Measurements from ENCODE around the gene PYROXD2. TPM values are rescaled to one million over a fixed set of nuclear protein-coding genes. Genes with fewer than 3 reads are reported as not detected.

PYROXD2 gene
- total and polyA plus RNA-seq, 2 experiments from 2014 or later = 1.3 to 2.6 TPM

DNA sequence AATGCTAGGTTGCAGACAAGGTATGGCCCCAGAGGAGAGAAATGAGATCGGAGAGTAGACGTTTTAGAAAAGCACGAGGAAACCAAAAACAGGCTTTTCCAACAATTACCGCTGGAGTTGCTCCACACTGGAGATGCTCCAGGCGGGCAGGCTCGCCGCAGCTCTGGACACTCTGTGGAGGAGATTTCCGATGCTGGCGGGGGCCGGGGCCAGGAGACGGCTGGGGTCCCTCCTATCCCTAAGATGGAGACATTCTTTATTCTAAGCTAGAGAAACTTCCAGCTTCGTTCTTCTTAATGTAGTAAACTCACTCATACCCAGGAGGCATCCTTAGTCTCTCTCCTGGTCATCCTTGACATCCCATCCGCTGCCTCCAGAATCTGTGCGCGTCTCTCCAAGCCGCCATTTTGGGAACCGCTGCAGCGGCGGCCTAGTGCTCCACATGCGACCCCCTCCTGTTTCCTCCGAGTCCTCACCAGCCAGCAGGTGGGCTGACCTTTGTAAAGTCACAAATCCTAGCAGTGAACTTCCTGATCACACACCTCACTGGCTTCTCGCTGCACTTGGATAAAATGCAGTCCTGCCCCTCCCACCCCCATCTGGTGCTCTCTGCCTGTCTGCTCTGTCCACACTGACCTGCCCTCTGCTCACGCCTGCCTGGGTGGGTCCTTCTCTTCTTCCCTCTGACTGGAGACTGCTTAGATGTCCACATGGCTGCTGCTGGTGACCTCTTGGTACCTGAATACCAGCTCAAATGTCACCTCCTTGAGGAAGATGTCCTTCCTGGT, 11.9 kb downstream of the PYROXD2 start:
- TF ChIP-seq, protein P1, sequence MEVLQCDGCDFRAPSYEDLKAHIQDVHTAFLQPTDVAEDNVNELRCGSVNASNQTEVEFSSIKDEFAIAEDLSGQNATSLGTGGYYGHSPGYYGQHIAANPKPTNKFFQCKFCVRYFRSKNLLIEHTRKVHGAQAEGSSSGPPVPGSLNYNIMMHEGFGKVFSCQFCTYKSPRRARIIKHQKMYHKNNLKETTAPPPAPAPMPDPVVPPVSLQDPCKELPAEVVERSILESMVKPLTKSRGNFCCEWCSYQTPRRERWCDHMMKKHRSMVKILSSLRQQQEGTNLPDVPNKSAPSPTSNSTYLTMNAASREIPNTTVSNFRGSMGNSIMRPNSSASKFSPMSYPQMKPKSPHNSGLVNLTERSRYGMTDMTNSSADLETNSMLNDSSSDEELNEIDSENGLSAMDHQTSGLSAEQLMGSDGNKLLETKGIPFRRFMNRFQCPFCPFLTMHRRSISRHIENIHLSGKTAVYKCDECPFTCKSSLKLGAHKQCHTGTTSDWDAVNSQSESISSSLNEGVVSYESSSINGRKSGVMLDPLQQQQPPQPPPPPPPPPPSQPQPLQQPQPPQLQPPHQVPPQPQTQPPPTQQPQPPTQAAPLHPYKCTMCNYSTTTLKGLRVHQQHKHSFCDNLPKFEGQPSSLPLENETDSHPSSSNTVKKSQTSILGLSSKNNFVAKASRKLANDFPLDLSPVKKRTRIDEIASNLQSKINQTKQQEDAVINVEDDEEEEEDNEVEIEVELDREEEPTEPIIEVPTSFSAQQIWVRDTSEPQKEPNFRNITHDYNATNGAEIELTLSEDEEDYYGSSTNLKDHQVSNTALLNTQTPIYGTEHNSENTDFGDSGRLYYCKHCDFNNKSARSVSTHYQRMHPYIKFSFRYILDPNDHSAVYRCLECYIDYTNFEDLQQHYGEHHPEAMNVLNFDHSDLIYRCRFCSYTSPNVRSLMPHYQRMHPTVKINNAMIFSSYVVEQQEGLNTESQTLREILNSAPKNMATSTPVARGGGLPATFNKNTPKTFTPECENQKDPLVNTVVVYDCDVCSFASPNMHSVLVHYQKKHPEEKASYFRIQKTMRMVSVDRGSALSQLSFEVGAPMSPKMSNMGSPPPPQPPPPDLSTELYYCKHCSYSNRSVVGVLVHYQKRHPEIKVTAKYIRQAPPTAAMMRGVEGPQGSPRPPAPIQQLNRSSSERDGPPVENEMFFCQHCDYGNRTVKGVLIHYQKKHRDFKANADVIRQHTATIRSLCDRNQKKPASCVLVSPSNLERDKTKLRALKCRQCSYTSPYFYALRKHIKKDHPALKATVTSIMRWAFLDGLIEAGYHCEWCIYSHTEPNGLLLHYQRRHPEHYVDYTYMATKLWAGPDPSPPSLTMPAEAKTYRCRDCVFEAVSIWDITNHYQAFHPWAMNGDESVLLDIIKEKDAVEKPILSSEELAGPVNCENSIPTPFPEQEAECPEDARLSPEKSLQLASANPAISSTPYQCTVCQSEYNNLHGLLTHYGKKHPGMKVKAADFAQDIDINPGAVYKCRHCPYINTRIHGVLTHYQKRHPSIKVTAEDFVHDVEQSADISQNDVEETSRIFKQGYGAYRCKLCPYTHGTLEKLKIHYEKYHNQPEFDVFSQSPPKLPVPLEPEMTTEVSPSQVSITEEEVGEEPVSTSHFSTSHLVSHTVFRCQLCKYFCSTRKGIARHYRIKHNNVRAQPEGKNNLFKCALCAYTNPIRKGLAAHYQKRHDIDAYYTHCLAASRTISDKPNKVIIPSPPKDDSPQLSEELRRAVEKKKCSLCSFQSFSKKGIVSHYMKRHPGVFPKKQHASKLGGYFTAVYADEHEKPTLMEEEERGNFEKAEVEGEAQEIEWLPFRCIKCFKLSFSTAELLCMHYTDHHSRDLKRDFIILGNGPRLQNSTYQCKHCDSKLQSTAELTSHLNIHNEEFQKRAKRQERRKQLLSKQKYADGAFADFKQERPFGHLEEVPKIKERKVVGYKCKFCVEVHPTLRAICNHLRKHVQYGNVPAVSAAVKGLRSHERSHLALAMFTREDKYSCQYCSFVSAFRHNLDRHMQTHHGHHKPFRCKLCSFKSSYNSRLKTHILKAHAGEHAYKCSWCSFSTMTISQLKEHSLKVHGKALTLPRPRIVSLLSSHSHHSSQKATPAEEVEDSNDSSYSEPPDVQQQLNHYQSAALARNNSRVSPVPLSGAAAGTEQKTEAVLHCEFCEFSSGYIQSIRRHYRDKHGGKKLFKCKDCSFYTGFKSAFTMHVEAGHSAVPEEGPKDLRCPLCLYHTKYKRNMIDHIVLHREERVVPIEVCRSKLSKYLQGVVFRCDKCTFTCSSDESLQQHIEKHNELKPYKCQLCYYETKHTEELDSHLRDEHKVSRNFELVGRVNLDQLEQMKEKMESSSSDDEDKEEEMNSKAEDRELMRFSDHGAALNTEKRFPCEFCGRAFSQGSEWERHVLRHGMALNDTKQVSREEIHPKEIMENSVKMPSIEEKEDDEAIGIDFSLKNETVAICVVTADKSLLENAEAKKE (CRISPR knock-in tag; IDR thresholded peaks at IDR 0.05) = no peak
- no peaks in the 10 kb centered on the region for H3K9me3 Mint-ChIP-seq
- H3K36me3 Mint-ChIP-seq (ENCODE audit: low read depth) = no peaks in the 10 kb centered on the region; the same call in 2 of the 3 replicates

DNA sequence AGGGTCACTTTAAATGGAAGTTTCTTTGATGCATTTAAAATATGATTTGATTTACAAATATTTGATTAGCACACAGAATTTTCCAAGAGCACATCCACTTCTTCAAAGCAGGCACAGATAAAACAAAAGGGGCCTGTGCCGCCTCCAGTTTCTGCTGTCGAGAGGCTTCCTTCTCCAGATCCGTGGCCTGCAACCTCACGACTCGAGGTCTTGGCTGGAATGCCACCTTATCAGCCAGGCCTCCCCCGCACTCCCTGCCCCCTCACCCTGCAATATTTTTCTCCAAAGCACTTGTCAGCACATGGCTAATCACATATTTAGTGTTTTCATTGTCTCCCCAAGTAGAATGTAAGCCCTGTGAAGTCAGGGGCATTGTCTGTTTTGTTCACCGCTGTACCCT, 12.5 kb downstream of the PYROXD2 start:
- no peak for DNase-seq (ENCODE audit: low spot score)
- no peak overlapping the region for H3K4me2 ChIP-seq
- no peaks in the 10 kb centered on the region for H3K79me2 ChIP-seq (replicated peaks; ENCODE audit: insufficient read depth)

More for the DNA sequence above, 11.9 kb downstream of the PYROXD2 start:
- Histone ChIP-seq H3K4me2 (no peak overlapping the region), H3F3A (replicated peaks; ENCODE audit: low read depth) (no peaks in the 10 kb centered on the region), H4K20me1 (replicated peaks; ENCODE audit: insufficient read depth) (no peaks in the 10 kb centered on the region), H3K79me2 (replicated peaks; ENCODE audit: insufficient read depth) (no peaks in the 10 kb centered on the region), H3K36me3 (ENCODE audit: insufficient read depth) (no peaks in the 10 kb centered on the region), H3K27me3 (ENCODE audit: insufficient read depth) (no peaks in the 10 kb centered on the region), H2AFZ (no peak overlapping the region), H3K4me3 (no peak overlapping the region), H3K9me2 (ENCODE audit: insufficient read depth) (peaks cover 8% of the 10 kb centered on the region; the same call in 1 of the 2 replicates), H3K27ac (ENCODE audit: low read depth) (no peak overlapping the region), H3K4me1 (ENCODE audit: insufficient read depth) (no peaks in the 10 kb centered on the region)
- peaks cover 4% of the 10 kb centered on the region for H3K27me3 Mint-ChIP-seq (ENCODE audit: insufficient read depth, low read depth, poor library complexity)
- H3K4me3 Mint-ChIP-seq = no peak overlapping the region
- no peak for ATAC-seq
- H3K4me1 Mint-ChIP-seq = peaks cover 8% of the 10 kb centered on the region
- no peak for DNase-seq (ENCODE audit: low spot score)
- H3K27ac Mint-ChIP-seq = no peak overlapping the region

More for the DNA sequence above, 12.5 kb downstream of the PYROXD2 start:
- Histone ChIP-seq H3K36me3 (ENCODE audit: insufficient read depth) (no peaks in the 10 kb centered on the region), H3K27ac (ENCODE audit: low read depth) (no peak overlapping the region), H3K4me1 (ENCODE audit: insufficient read depth) (no peaks in the 10 kb centered on the region), H3K27me3 (ENCODE audit: insufficient read depth) (no peaks in the 10 kb centered on the region), H3K9me2 (ENCODE audit: insufficient read depth) (peaks cover 8% of the 10 kb centered on the region; the same call in 1 of the 2 replicates), H3K4me3 (no peak overlapping the region), H4K20me1 (replicated peaks; ENCODE audit: insufficient read depth) (no peaks in the 10 kb centered on the region), H2AFZ (no peak overlapping the region), H3F3A (replicated peaks; ENCODE audit: low read depth) (no peaks in the 10 kb centered on the region)
- Mint-ChIP-seq H3K27me3 (ENCODE audit: insufficient read depth, low read depth, poor library complexity) (peaks cover 4% of the 10 kb centered on the region), H3K9me3 (no peaks in the 10 kb centered on the region), H3K36me3 (ENCODE audit: low read depth) (no peaks in the 10 kb centered on the region; the same call in 2 of the 3 replicates), H3K4me1 (peaks cover 8% of the 10 kb centered on the region), H3K27ac (no peak overlapping the region), H3K4me3 (no peak overlapping the region)
- no peak for ATAC-seq
- TF ChIP-seq EZH2phosphoT487 (IDR thresholded peaks at IDR 0.05; ENCODE audit: unreplicated experiment) = no peak
- TF ChIP-seq EZH2 (IDR thresholded peaks at IDR 0.05; ENCODE audit: low read depth, unreplicated experiment) = no peak
- TF ChIP-seq, protein P2, sequence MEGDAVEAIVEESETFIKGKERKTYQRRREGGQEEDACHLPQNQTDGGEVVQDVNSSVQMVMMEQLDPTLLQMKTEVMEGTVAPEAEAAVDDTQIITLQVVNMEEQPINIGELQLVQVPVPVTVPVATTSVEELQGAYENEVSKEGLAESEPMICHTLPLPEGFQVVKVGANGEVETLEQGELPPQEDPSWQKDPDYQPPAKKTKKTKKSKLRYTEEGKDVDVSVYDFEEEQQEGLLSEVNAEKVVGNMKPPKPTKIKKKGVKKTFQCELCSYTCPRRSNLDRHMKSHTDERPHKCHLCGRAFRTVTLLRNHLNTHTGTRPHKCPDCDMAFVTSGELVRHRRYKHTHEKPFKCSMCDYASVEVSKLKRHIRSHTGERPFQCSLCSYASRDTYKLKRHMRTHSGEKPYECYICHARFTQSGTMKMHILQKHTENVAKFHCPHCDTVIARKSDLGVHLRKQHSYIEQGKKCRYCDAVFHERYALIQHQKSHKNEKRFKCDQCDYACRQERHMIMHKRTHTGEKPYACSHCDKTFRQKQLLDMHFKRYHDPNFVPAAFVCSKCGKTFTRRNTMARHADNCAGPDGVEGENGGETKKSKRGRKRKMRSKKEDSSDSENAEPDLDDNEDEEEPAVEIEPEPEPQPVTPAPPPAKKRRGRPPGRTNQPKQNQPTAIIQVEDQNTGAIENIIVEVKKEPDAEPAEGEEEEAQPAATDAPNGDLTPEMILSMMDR (conservative IDR thresholded peaks at IDR 0.05; ENCODE audit: low read depth in 2 of 2) = no peak
- no peak for TF ChIP-seq POLR2AphosphoS5 (IDR thresholded peaks at IDR 0.05; ENCODE audit: low read depth)
- TF ChIP-seq NANOG (IDR thresholded peaks at IDR 0.05; ENCODE audit: borderline replicate concordance) = no peak
- TF ChIP-seq, protein P3, sequence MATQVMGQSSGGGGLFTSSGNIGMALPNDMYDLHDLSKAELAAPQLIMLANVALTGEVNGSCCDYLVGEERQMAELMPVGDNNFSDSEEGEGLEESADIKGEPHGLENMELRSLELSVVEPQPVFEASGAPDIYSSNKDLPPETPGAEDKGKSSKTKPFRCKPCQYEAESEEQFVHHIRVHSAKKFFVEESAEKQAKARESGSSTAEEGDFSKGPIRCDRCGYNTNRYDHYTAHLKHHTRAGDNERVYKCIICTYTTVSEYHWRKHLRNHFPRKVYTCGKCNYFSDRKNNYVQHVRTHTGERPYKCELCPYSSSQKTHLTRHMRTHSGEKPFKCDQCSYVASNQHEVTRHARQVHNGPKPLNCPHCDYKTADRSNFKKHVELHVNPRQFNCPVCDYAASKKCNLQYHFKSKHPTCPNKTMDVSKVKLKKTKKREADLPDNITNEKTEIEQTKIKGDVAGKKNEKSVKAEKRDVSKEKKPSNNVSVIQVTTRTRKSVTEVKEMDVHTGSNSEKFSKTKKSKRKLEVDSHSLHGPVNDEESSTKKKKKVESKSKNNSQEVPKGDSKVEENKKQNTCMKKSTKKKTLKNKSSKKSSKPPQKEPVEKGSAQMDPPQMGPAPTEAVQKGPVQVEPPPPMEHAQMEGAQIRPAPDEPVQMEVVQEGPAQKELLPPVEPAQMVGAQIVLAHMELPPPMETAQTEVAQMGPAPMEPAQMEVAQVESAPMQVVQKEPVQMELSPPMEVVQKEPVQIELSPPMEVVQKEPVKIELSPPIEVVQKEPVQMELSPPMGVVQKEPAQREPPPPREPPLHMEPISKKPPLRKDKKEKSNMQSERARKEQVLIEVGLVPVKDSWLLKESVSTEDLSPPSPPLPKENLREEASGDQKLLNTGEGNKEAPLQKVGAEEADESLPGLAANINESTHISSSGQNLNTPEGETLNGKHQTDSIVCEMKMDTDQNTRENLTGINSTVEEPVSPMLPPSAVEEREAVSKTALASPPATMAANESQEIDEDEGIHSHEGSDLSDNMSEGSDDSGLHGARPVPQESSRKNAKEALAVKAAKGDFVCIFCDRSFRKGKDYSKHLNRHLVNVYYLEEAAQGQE (IDR thresholded peaks at IDR 0.05; ENCODE audit: unreplicated experiment) = no peak
